Measurements from ENCODE around the gene TOPBP1.

DNA sequence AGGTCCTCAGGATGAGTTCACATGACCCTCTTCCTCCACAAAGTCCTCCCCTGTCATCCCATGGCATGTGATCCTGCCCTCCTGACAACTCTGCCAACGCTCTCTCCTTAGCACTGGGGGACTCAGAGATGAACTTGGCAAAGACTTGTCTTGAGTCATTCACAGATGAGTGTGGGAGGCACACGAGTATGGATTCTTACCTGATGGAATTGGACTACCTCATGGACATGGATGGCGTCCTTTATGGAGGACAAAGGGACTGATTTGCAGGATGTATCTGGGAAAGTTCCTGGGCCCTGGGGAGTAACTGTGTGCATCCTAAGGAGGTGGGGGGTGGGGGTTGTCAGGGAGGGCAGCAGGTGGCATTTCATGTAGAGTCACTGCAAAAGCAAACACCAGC, 38.2 kb upstream of the TOPBP1 start:
- TF ChIP-seq, protein P1, sequence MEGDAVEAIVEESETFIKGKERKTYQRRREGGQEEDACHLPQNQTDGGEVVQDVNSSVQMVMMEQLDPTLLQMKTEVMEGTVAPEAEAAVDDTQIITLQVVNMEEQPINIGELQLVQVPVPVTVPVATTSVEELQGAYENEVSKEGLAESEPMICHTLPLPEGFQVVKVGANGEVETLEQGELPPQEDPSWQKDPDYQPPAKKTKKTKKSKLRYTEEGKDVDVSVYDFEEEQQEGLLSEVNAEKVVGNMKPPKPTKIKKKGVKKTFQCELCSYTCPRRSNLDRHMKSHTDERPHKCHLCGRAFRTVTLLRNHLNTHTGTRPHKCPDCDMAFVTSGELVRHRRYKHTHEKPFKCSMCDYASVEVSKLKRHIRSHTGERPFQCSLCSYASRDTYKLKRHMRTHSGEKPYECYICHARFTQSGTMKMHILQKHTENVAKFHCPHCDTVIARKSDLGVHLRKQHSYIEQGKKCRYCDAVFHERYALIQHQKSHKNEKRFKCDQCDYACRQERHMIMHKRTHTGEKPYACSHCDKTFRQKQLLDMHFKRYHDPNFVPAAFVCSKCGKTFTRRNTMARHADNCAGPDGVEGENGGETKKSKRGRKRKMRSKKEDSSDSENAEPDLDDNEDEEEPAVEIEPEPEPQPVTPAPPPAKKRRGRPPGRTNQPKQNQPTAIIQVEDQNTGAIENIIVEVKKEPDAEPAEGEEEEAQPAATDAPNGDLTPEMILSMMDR (IDR thresholded peaks at IDR 0.05; ENCODE audit: poor library complexity), result no peak
- TF ChIP-seq EZH2 (IDR thresholded peaks at IDR 0.05; ENCODE audit: borderline replicate concordance), result no peak
